Panc1 (cell line): Measurements from ENCODE around the gene LSM14B. TPM values are rescaled to one million over a fixed set of nuclear protein-coding genes. Genes with fewer than 3 reads are reported as not detected.

Experiments used
- ATAC-seq: fragments of 200-7000 bp; cut with Tn5 transposase; 2 replicates; pipeline ENCODE4 v1.9.1; 2020; ENCODE audit warnings: mild to moderate bottlenecking, moderate library complexity
- Bru-seq: library from RNA; stranded (reverse); fragments of 400-500 nt; gene quantifications from one replicate; lab custom pipeline; 2021; lab: Mats Ljungman, UMichigan
- BruChase-seq, 2 experiments: library from RNA; stranded (reverse); fragments of 400-500 nt; gene quantifications; one replicate each; lab custom pipeline; 2021; lab: Mats Ljungman, UMichigan
- BruUV-seq: library from RNA; stranded (reverse); fragments of 400-500 nt; replicated peaks from 2 replicates; lab custom pipeline; 2021; lab: Mats Ljungman, UMichigan
- CTCF ChIA-PET: fragments of 300-600 bp; sonication (Branson Sonifier 250); formaldehyde crosslinking; loops from one replicate; lab custom pipeline; 2022; ENCODE audit warnings: antibody characterized with exemption; lab: Charles Lee
- POLR2A ChIA-PET: fragments of 300-600 bp; sonication (Branson Sonifier 250); formaldehyde crosslinking; loops from one replicate; lab custom pipeline; 2022; ENCODE audit warnings: antibody characterized with exemption; lab: Charles Lee
- DNase-seq: peaks from one replicate; pipeline ENCODE4 v3.0.0-alpha.2; 2010; ENCODE audit warnings: low read depth, low spot score
- H3K27ac ChIP-seq: 2 replicates; pipeline ENCODE4 v1.5.1; 2011; ENCODE audit warnings: mild to moderate bottlenecking, low read length, inconsistent platforms
- H3K27me3 ChIP-seq: fragments of 200-500 bp; sonication (Bioruptor generic); 2 replicates; pipeline ENCODE4 v1.6.0; 2014; ENCODE audit warnings: low read length, inconsistent platforms; ENCODE audit not compliant: control insufficient read depth, insufficient read depth
- H3K36me3 ChIP-seq: fragments of 200-500 bp; sonication (Bioruptor generic); 2 replicates; pipeline ENCODE4 v1.5.1; 2014; ENCODE audit warnings: inconsistent platforms, mild to moderate bottlenecking, low read length, moderate library complexity; ENCODE audit not compliant: control insufficient read depth, insufficient read depth
- H3K4me1 ChIP-seq: 2 replicates; pipeline ENCODE4 v1.5.1; 2011; ENCODE audit warnings: inconsistent platforms, mild to moderate bottlenecking, low read length, moderate library complexity; ENCODE audit not compliant: control insufficient read depth, insufficient read depth
- H3K4me3 ChIP-seq, 2 experiments: 2 replicates each; pipeline ENCODE4 v1.5.1; 2011 to 2012; ENCODE audit warnings: low read depth in 2 of 2, low read length in 2 of 2, mild to moderate bottlenecking in 2 of 2, inconsistent platforms in 1 of 2, moderate library complexity in 1 of 2
- H3K9me3 ChIP-seq: fragments of 200-500 bp; sonication (Bioruptor generic); 2 replicates; pipeline ENCODE4 v1.5.1; 2014; ENCODE audit warnings: low read depth, mild to moderate bottlenecking, inconsistent platforms, low read length, moderate library complexity; ENCODE audit not compliant: control insufficient read depth, insufficient read depth
- CTCF ChIP-seq: fragments of 450-650 bp; IDR thresholded peaks from 2 replicates; pipeline ENCODE4 v1.5.1; 2017; ENCODE audit warnings: mild to moderate bottlenecking
- POLR2AphosphoS5 ChIP-seq: IDR thresholded peaks from 2 replicates; pipeline ENCODE4 v1.6.1; 2012; ENCODE audit warnings: mild to moderate bottlenecking, low read depth, low read length, moderate library complexity
- SIN3A ChIP-seq: IDR thresholded peaks from 2 replicates; pipeline ENCODE4 v1.6.1; 2012; ENCODE audit warnings: low read depth, mild to moderate bottlenecking, low read length, moderate library complexity, borderline replicate concordance; ENCODE audit not compliant: insufficient read depth
- TCF7L2 ChIP-seq: IDR thresholded peaks from 2 replicates; pipeline ENCODE4 v1.6.1; 2011; ENCODE audit warnings: mild to moderate bottlenecking, low read depth, low read length, inconsistent platforms
- in situ Hi-C: cut with HindIII; loops from 2 replicates; pipeline ENCODE4 v1.10.0; 2016; ENCODE audit warnings: low sequenced_read_pairs, low pct_unique_long_range_greater_than_20kb
- intact Hi-C: fragments of 100-400 bp; cut with micrococcal nuclease; formaldehyde crosslinking; loops from one replicate; pipeline ENCODE4 v1.10.0; 2022; ENCODE audit not compliant: unreplicated experiment
- long read RNA-seq: library from polyadenylated mRNA; unstranded; transcript quantifications from one replicate; pipeline ENCODE4 v2.0.0, GENCODE V29; 2021; ENCODE audit not compliant: unreplicated experiment
- polyA plus RNA-seq: library from polyadenylated mRNA; unstranded; fragments of >200 nt; gene quantifications from one replicate; pipeline ENCODE4 v1.2.1, GENCODE V29; 2012; ENCODE audit warnings: missing spikeins; ENCODE audit not compliant: insufficient read length
- total RNA-seq: library from RNA; stranded (reverse); gene quantifications from one replicate; pipeline ENCODE4 v1.2.1, GENCODE V29; 2021; ENCODE audit not compliant: unreplicated experiment
- TF ChIP-seq, protein P1 (sequence below), 2 experiments: IDR thresholded peaks; 2 replicates each; pipeline ENCODE4 v1.6.1; 2011 to 2012; ENCODE audit warnings: low read depth in 2 of 2, control low read depth in 1 of 2, low read length in 1 of 2, mild to moderate bottlenecking in 1 of 2, moderate library complexity in 1 of 2; ENCODE audit not compliant: insufficient read depth in 1 of 2

LSM14B gene
- total RNA-seq (52.2 TPM), Bru-seq, nascent RNA (percentile 75 among the genes with signal in this experiment), BruChase-seq, experiment 1, labeled RNA remaining after a 2-hour chase (percentile 90 among the genes with signal in this experiment), BruChase-seq, experiment 2, labeled RNA remaining after a 6-hour chase (percentile 91 among the genes with signal in this experiment)
- 50.1 TPM for polyA plus RNA-seq
- long read RNA-seq, partial matches to known transcripts, result 0 of 4 reads
- long read RNA-seq, other reads (novel, unspliced or antisense), result 3 of 4 reads

DNA sequence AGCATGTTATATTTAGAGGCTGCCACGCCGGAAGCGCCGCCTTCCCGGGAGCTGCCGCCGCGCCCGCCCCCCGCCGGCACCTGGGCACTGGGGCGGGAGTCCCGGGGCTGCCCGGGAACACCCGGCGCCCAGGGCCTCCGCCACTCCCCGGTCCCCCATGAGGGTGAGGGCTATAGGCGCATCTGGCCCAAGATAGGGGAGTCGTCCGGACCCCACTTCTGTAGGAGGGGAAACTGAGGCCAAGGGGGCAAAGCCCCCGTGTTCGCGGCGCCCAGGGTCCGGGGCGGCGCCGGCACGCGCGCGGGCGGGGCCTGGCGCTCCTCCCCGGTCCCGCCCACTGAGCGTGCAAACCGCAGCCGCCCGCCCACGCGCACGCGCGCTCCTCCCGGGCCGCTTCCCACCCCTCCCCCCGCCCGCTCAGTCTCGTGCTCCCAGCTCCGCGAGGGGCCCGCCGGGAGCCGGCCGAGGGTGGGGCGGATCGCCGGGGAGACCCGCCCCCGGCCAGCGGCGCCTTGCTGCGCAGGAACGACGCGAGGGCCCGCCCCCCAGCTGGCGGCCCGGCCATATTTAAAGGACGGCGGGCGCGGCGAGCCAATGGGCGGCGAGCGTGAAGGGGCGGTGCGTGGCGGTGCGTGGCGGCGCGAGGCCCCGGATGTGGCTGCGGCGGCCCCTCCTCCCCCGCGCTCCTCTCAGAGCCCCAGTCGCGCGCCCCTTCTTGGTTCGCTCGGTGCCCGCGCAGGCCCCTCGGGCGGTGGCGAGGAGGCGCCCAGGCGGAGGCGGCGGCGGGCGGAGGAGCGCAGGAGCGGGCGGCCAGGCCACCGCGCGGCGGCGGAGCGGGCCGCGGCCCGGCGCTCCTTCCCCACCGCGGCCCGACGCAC, at the start of gene LSM14B:
Gene LSM14B, plus strand, starts transcription at position 700 of the 878 bp plus-strand sequence. CDS start 192 bp downstream, outside the sequence.
- DNase-seq, result peak; percentile 65
- H3K9me3 ChIP-seq, result no peaks in the 10 kb centered on the region
- ATAC-seq, result peak; percentile 90
- BruUV-seq, result no TSS peak
- no peak for TF ChIP-seq CTCF
- TF ChIP-seq SIN3A, result peak; percentile 93; the same call in 1 of the 2 replicates
- TF ChIP-seq, protein P1, sequence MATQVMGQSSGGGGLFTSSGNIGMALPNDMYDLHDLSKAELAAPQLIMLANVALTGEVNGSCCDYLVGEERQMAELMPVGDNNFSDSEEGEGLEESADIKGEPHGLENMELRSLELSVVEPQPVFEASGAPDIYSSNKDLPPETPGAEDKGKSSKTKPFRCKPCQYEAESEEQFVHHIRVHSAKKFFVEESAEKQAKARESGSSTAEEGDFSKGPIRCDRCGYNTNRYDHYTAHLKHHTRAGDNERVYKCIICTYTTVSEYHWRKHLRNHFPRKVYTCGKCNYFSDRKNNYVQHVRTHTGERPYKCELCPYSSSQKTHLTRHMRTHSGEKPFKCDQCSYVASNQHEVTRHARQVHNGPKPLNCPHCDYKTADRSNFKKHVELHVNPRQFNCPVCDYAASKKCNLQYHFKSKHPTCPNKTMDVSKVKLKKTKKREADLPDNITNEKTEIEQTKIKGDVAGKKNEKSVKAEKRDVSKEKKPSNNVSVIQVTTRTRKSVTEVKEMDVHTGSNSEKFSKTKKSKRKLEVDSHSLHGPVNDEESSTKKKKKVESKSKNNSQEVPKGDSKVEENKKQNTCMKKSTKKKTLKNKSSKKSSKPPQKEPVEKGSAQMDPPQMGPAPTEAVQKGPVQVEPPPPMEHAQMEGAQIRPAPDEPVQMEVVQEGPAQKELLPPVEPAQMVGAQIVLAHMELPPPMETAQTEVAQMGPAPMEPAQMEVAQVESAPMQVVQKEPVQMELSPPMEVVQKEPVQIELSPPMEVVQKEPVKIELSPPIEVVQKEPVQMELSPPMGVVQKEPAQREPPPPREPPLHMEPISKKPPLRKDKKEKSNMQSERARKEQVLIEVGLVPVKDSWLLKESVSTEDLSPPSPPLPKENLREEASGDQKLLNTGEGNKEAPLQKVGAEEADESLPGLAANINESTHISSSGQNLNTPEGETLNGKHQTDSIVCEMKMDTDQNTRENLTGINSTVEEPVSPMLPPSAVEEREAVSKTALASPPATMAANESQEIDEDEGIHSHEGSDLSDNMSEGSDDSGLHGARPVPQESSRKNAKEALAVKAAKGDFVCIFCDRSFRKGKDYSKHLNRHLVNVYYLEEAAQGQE (IDR thresholded peaks at IDR 0.05; ENCODE audit: insufficient read depth in 1 of 2, low read depth in 2 of 2, low read length in 1 of 2), result no peak
- peak; percentile 36; the same call in 1 of the 2 replicates for TF ChIP-seq POLR2AphosphoS5
- ChIA-PET POLR2A (interaction anchor here (0.6 to 1.4 kb wide), 5 partner anchors 12 to 89 kb away, joined by 3 to 11 read pairs (median 5); partner anchors contain the start of gene TAF4), CTCF (interaction anchor here (0.6 kb wide), 1 partner anchor 180 kb away, joined by 12 read pairs; no protein-coding TSS in a partner anchor)
- H3K27me3 ChIP-seq, result no peaks in the 10 kb centered on the region
- peak within 1 kb of the TSS; percentile 90 for H3K27ac ChIP-seq
- peaks cover 8% of the 10 kb centered on the region for H3K36me3 ChIP-seq
- peaks cover 22% of the 10 kb centered on the region for H3K4me1 ChIP-seq
- intact Hi-C loops, result no loop called here
- H3K4me3 ChIP-seq, result peak within 1 kb of the TSS; percentile 70 to 80
- in situ Hi-C loops, result no loop called here

- intact Hi-C loops (no loop called here), in situ Hi-C loops (no loop called here)
- ChIA-PET CTCF (no interaction called here), POLR2A (no interaction called here)
- no TSS peak for BruUV-seq
- DNase-seq, result no peak
- Histone ChIP-seq H3K4me3 (no peak overlapping the region), H3K36me3 (no peaks in the 10 kb centered on the region), H3K27ac (no peak overlapping the region), H3K9me3 (peaks cover 8% of the 10 kb centered on the region; the same call in 1 of the 2 replicates), H3K4me1 (no peaks in the 10 kb centered on the region; the same call in 1 of the 2 replicates), H3K27me3 (no peaks in the 10 kb centered on the region)
- TF ChIP-seq SIN3A (no peak), TCF7L2 (no peak), CTCF (no peak), POLR2AphosphoS5 (no peak)
- TF ChIP-seq, protein P1 (IDR thresholded peaks at IDR 0.05; ENCODE audit: insufficient read depth in 1 of 2, low read depth in 2 of 2, low read length in 1 of 2), result no peak
- ATAC-seq, result no peak
Observed at GRCh38 chr20:62073323-62073722, 49.0 kb upstream of the LSM14B start.
